Renal cortical epithelial cell (primary cell): Measurements from ENCODE around the gene DCTN2. TPM values are rescaled to one million over a fixed set of nuclear protein-coding genes. Genes with fewer than 3 reads are reported as not detected.
"Not testable (repeated sequence)": the region's sequence is repeated elsewhere in the genome, so short reads cannot be mapped to it uniquely, and the experiment has no call there.

Source experiments
- DNase-seq: peaks from one replicate; pipeline ENCODE4 v3.0.0-alpha.2; 2011; ENCODE audit warnings: low read depth
- total RNA-seq: library from RNA; depleted of rRNA; stranded (reverse); fragments of >200 nt; gene quantifications from 2 replicates; pipeline ENCODE4 v1.2.3, GENCODE V29; 2014

DCTN2 gene
- total RNA-seq, result 123 and 212 TPM in 2 replicates

- DNase-seq, result peak; percentile 92
These were observed at the start of gene DCTN2 for GRCh38 chr12:57546438-57547287. DCTN2 (minus strand) TSS chr12:57547192; CDS start chr12:57547063, 129 bp downstream.

- no peak for DNase-seq
These were observed 46.2 kb upstream of the DCTN2 start for GRCh38 chr12:57593187-57593586.

GRCh38 chr12:57592551-57593165, 45.7 kb upstream of the DCTN2 start:
- DNase-seq, result peak; percentile 11

- no peak for DNase-seq
These were observed 44.9 kb upstream of the DCTN2 start for GRCh38 chr12:57591782-57592325.

GRCh38 chr12:57590864-57591781, 44.1 kb upstream of the DCTN2 start, which contains the start of gene PIP4K2C:
PIP4K2C (plus strand) TSS chr12:57591192; CDS start chr12:57591290, 98 bp downstream.
- peak; percentile 57 for DNase-seq

DNA sequence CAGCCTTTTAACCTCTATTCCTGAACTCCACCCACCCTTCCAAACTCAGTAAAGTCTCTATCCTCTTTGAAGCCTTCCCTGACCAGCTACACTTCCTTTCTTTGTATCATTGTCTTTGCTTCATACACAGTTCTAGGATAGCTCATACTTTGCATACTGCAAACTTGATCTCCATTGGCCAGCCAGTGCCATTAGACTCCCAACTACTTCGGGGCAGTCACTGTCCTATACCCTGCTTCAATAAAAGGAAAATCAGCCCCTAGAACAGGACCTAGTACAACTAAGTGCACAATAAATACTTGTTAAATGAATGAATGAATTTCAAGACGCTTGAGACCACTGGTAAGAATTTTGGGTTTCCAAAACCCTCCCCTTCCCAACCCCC, 43.5 kb upstream of the DCTN2 start:
- no peak for DNase-seq

DNA sequence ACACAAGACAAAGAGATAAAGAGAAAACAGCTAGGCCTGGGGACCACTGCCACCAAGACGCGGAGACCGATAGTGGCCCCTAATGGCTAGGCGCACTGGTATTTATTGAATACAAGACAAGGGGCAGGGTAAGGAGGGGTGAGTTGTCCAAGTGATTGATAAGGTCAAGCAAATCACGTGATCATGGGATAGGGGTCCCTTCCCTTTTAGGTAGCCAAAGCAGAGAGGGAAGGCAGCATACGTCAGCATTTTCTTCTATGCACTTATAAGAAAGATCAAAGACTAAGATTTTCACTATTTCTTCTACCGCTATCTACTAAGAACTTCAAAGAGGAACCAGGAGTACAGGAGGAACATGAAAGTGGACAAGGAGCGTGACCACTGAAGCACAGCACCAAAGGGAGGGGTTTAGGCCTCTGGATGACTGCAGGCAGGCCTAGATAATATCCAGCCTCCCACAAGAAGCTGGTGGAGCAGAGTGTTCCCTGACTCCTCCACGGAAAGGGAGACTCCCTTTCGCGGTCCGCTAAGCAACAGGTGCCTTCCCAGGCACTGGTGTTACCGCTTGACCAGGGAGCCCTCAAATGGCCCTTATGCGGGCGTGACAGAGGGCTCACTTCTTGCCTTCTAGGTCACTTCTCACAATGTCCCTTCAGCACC, 42.1 kb upstream of the DCTN2 start:
- DNase-seq, result not testable (repeated sequence)

- DNase-seq, result no peak
These were observed 39.9 kb upstream of the DCTN2 start for GRCh38 chr12:57586832-57587429.

- DNase-seq, result no peak
These were observed 39.1 kb upstream of the DCTN2 start for GRCh38 chr12:57586128-57586527.

DNA sequence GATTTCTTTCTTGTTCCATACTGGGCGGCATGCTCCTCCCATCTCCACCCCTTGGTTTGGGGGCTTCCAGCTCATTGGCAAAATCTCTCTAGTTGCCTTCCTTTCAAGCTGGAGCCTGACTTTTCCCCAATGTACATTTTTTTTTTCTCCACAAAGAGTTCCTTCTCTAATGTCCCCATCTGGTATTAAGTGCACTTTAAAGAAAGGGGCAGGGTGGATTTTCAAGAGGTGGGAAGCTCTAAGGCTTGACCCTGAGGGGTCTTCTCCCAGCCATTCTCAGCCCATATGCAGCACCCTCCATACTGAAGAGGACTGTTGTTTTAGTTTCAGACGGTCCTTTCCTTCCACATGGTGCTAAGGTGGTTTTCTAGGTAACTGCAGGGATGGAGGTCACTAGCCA, 38.2 kb upstream of the DCTN2 start:
- no peak for DNase-seq

DNA sequence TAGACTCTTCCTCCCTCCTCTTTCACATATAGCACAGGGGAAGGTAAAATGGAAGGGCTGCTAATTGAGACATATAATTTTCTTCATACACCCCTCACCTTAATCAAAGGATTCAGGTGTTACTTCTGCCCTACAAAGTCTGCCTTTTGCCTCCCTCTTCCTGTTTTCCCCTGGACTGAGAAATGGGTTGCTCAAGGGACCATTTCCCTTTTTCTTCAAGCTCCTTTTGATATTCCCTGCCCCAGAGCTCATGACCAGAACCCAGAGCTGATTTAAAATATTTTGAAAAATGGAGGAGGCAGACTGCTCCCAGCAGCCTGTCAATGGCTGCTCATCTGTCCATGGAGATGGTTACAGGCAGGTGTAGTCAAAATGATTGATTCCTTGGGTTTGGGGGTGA, 37.7 kb upstream of the DCTN2 start:
- no peak for DNase-seq

DNA sequence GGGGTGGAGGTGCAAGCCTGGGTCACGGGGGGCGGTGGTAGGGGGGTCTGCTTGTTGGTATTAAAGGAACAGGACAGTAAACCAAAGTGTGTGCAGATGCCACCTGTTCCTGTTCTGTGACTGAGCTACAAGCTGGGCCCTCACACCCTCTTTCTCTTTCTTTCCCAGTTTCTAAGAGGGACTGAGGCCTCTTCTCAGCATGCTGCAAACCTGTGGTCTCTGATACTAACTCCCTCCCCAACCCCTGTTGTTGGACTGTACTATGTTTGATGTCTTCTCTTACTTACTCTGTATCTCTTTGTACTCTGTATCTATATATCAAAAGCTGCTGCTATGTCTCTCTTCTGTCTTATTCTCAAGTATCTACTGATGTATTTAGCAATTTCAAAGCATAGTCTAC, 37.1 kb upstream of the DCTN2 start:
- no peak for DNase-seq

DNA sequence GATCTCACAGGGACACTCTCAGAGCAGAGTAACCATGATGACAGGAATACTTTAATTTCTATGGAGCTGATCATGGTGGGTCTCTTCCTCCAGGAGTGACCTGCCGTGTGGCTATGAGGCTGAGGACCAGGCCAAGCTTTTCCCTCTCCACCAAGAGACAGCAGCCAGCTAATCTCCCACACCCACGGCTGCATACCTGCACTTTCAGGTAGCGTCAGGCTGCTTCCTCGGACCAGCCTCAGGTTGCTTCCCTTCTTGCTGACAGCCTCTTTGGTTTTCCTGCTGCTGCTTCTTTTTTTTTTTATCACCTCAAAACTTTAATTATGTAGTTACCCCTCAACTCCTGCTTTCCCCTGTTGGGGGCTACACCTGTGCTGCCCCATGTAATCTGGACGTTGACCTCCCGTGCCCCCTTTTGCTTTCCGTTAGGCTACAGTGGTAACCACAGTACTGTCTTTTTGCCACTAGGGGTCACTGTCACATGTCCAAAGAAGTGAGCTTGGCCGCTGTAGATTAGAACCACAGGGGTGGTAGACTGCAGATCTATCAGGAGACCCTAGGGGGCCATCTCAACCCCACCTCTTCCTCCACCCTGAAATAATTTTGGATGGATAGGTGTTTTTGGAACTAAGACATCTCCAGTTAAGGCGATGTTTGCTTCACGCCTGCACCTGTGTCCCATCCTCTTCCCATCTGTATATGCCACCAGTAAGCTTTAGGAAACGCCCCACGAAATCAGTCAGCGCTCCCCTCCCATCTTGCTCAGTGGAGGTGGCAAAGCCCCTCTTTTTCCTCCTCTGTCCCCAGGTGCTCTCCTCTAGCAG, 36.2 kb upstream of the DCTN2 start:
- DNase-seq, result peak; percentile 75

DNA sequence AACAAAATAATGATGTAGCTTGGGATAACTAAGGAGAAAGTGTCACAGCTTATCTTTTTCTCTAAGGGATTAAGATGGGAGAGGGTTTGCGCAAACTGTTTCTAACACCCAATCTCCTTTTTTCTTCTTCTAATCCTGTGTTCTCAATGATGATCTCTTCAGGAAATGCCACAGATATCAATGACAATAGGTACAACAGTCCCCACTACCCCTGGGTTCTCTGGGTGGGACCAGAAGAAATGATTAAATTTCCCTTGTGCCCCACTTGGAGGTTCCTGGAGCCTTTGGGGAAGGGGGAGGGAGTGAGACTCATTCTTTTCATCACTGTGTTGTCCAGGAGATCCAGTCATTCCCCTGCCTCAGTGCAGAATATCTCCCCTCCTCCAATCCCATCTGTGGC, 35.4 kb upstream of the DCTN2 start:
- DNase-seq, result no peak

DNA sequence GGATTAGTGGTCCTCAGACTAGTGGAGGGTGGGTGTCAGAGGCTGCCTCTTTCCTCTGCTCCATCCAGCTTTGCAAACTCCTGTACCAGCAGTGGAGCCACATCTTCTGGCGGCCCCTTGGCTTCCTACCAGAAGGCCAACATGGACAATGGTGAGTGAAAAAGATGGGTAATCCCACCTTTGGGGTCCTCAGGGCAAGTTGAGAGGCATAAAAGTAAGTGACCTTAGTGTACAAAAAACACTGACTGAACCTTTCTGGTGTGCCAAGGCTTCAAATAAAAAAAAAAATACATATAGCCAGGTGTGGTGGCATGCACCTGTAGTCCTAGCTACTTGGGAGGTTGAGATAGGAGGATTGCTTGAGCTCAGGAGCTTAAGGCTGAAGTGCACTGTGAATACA, 34.8 kb upstream of the DCTN2 start:
- DNase-seq, result no peak

DNA sequence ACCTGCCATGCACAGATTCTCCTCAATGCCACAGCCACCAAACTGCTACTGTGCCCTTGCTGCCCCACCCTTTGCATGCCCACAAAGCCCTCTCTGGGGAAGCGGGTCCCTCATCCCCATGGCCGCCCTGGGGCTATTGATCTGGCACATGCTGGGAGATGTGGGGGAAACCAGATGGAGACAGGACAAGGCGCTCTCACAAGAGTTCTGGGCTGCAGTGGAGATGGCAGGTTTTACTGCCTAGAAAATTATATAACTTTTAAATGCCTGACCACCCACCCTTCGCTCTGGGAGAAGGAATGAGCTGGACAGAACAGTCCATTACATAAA, 33.4 kb upstream of the DCTN2 start:
- no peak for DNase-seq

DNA sequence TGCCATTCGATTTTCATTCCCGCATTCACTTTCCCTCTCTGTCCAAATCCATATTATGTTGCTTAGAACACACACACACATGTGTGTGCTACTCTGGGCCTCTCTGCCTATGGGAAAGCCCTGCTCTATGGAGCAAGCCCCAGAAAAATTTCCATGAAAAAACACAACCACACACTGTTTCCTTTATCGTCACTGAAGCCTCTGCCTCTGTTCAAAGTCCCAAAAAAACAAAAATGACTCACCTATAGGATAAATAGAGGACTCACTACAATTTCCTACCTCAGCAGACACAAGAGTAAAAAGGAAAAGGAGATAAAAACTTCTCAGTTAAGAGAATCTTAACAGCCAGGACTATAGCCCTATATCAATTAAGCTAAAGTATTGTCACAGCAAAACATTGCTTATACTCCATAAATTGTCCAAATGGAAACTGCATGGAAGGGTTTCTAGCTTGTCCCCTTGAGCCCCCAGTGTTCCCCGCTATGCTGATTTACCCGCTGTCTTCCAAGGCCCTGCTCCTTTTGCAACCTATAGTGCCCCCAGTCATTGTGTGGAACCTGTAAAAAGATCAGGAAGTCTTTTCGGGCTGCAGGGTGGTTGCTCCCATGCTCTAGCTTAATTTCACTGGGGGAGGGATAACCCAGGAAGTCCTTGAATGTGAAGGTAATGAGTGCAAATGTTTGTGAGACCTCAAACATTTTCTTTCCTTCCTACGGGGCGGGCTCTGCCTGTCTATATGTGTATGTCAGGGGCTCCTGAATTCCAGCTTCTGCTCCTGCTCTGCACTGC, 32.9 kb upstream of the DCTN2 start:
- no peak for DNase-seq

GRCh38 chr12:57579011-57579410, 32.0 kb upstream of the DCTN2 start:
- DNase-seq, result no peak

DNA sequence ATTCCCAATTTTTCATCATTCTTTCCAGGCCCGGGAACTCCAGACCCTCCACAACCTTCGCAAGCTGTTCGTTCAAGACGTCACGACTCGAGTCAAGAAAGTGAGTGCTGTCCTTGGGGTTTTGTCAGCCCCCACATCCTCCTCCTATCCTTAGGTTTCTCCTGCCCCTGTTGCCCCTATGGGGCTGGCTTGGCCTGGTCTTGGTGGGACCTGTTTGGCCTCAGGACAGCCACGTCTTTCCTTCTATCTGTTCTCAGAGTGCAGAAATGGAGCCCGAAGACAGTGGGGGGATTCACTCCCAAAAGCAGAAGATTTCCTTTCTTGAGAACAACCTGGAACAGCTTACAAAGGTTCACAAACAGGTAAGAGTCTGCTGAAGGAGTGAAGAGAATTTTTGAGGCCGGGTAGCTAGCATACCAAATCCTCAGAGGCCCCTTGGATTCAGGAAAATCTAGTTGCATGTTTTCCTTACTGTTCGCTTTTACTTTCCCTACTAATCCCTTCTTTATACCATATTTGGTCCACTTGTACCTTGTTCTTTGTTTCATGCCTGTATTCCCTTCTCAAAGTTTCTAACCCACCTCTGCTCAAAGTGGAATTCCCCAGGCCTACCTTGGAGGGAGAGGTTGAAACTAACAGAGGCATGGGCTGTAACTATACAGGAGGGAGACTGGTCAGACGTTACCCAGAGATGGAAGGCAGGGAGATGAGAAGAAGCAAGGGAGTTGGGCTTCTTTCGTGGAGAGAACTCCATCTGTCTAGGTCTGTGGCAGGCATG, 31.2 kb upstream of the DCTN2 start:
- no peak for DNase-seq
